ENCODE measurements around the gene HIPK2.
A peak's percentile ranks its signal among the peaks of the same experiment; 100 is the strongest.

The HIPK2 gene

GRCh38 chr7:139777948-139778841, at the start of gene HIPK2:
TSS of gene HIPK2 (minus strand) at chr7:139777998. CDS start at chr7:139777623, 375 bp downstream.
- Mint-ChIP-seq H3K36me3 (ENCODE audit: low read depth) (peaks cover 16% of the 10 kb centered on the region), H3K27ac (peak within 1 kb of the TSS; percentile 92), H3K27me3 (peaks cover 28% of the 10 kb centered on the region), H3K4me1 (ENCODE audit: low read depth) (peaks cover 36% of the 10 kb centered on the region), H3K4me3 (peak within 1 kb of the TSS; percentile 97), H3K9me3 (no peaks in the 10 kb centered on the region)
- intact Hi-C loops (cut with micrococcal nuclease) = loop anchor here (2.0 to 10.0 kb wide), 5 partner anchors 49 to 567 kb away; partner anchors contain the start of gene TBXAS1

- intact Hi-C loops (cut with micrococcal nuclease) = loop anchor here (5.0 kb wide), 1 partner anchor 50 kb away; the partner anchor contains the start of gene HIPK2
- peaks cover 8% of the 10 kb centered on the region for H3K27me3 Mint-ChIP-seq
- H3K4me3 Mint-ChIP-seq = no peak overlapping the region
- no peak overlapping the region for H3K27ac Mint-ChIP-seq
- peaks cover 25% of the 10 kb centered on the region for H3K36me3 Mint-ChIP-seq (ENCODE audit: low read depth)
- peaks cover 41% of the 10 kb centered on the region for H3K4me1 Mint-ChIP-seq (ENCODE audit: low read depth)
- H3K9me3 Mint-ChIP-seq = peaks cover 3% of the 10 kb centered on the region
These were observed 49.2 kb upstream of the HIPK2 start for GRCh38 chr7:139827042-139827441.

GRCh38 chr7:139825666-139826290, 48.0 kb upstream of the HIPK2 start:
- intact Hi-C loops (cut with micrococcal nuclease) = loop anchor here (5.0 kb wide), 1 partner anchor 48 kb away; the partner anchor contains the start of gene HIPK2

GRCh38 chr7:139823959-139824521, 46.2 kb upstream of the HIPK2 start:
- peaks cover 28% of the 10 kb centered on the region for H3K4me1 Mint-ChIP-seq (ENCODE audit: low read depth)
- H3K9me3 Mint-ChIP-seq = no peaks in the 10 kb centered on the region
- H3K27me3 Mint-ChIP-seq = peaks cover 8% of the 10 kb centered on the region
- no peak overlapping the region for H3K27ac Mint-ChIP-seq
- intact Hi-C loops (cut with micrococcal nuclease) = no loop called here
- H3K36me3 Mint-ChIP-seq (ENCODE audit: low read depth) = peaks cover under 1% of the 10 kb centered on the region
- no peak overlapping the region for H3K4me3 Mint-ChIP-seq

More at GRCh38 chr7:139825666-139826290, 48.0 kb upstream of the HIPK2 start:
- Mint-ChIP-seq H3K27me3 (peaks cover 8% of the 10 kb centered on the region), H3K27ac (peak overlapping the region; percentile 16), H3K9me3 (no peaks in the 10 kb centered on the region), H3K36me3 (ENCODE audit: low read depth) (peaks cover 13% of the 10 kb centered on the region), H3K4me1 (ENCODE audit: low read depth) (peaks cover 29% of the 10 kb centered on the region), H3K4me3 (no peak overlapping the region)

GRCh38 chr7:139822855-139823254, 45.1 kb upstream of the HIPK2 start:
- Mint-ChIP-seq H3K4me3 (no peak overlapping the region), H3K4me1 (ENCODE audit: low read depth) (peaks cover 19% of the 10 kb centered on the region), H3K36me3 (ENCODE audit: low read depth) (no peaks in the 10 kb centered on the region), H3K27me3 (peaks cover 8% of the 10 kb centered on the region), H3K27ac (no peak overlapping the region), H3K9me3 (no peaks in the 10 kb centered on the region)
- intact Hi-C loops (cut with micrococcal nuclease) = no loop called here

- H3K9me3 Mint-ChIP-seq = peaks cover 9% of the 10 kb centered on the region
- no peaks in the 10 kb centered on the region for H3K36me3 Mint-ChIP-seq (ENCODE audit: low read depth)
- H3K4me3 Mint-ChIP-seq = no peak overlapping the region
- intact Hi-C loops (cut with micrococcal nuclease) = no loop called here
- H3K27ac Mint-ChIP-seq = no peak overlapping the region
- H3K4me1 Mint-ChIP-seq (ENCODE audit: low read depth) = peaks cover 7% of the 10 kb centered on the region
- H3K27me3 Mint-ChIP-seq = peaks cover 11% of the 10 kb centered on the region
These were observed 43.7 kb upstream of the HIPK2 start for GRCh38 chr7:139821349-139822105.

- Mint-ChIP-seq H3K4me3 (no peak overlapping the region), H3K27ac (no peak overlapping the region), H3K9me3 (peaks cover 22% of the 10 kb centered on the region), H3K27me3 (peaks cover 10% of the 10 kb centered on the region), H3K36me3 (ENCODE audit: low read depth) (no peaks in the 10 kb centered on the region), H3K4me1 (ENCODE audit: low read depth) (no peaks in the 10 kb centered on the region)
- intact Hi-C loops (cut with micrococcal nuclease) = no loop called here
These were observed 42.3 kb upstream of the HIPK2 start for GRCh38 chr7:139820089-139820488.

- Mint-ChIP-seq H3K4me3 (no peak overlapping the region), H3K36me3 (ENCODE audit: low read depth) (no peaks in the 10 kb centered on the region), H3K9me3 (peaks cover 22% of the 10 kb centered on the region), H3K27me3 (peaks cover 10% of the 10 kb centered on the region), H3K4me1 (ENCODE audit: low read depth) (no peaks in the 10 kb centered on the region), H3K27ac (no peak overlapping the region)
- intact Hi-C loops (cut with micrococcal nuclease) = loop anchor here (5.0 kb wide), 1 partner anchor 35 kb away; no protein-coding TSS in a partner anchor
These were observed 39.5 kb upstream of the HIPK2 start for GRCh38 chr7:139817249-139817648.

GRCh38 chr7:139813689-139814088, 35.9 kb upstream of the HIPK2 start:
- Mint-ChIP-seq H3K4me1 (ENCODE audit: low read depth) (no peaks in the 10 kb centered on the region), H3K4me3 (no peak overlapping the region), H3K9me3 (peaks cover 22% of the 10 kb centered on the region), H3K27ac (no peak overlapping the region), H3K36me3 (ENCODE audit: low read depth) (no peaks in the 10 kb centered on the region), H3K27me3 (peaks cover 11% of the 10 kb centered on the region)
- intact Hi-C loops (cut with micrococcal nuclease) = no loop called here

GRCh38 chr7:139813151-139813550, 35.4 kb upstream of the HIPK2 start:
- no peak overlapping the region for H3K27ac Mint-ChIP-seq
- H3K4me1 Mint-ChIP-seq (ENCODE audit: low read depth) = no peaks in the 10 kb centered on the region
- no peak overlapping the region for H3K4me3 Mint-ChIP-seq
- H3K9me3 Mint-ChIP-seq = peaks cover 22% of the 10 kb centered on the region
- H3K36me3 Mint-ChIP-seq (ENCODE audit: low read depth) = no peaks in the 10 kb centered on the region
- H3K27me3 Mint-ChIP-seq = peaks cover 11% of the 10 kb centered on the region
- intact Hi-C loops (cut with micrococcal nuclease) = no loop called here

GRCh38 chr7:139811066-139811465, 33.3 kb upstream of the HIPK2 start:
- peaks cover 8% of the 10 kb centered on the region for H3K9me3 Mint-ChIP-seq

GRCh38 chr7:139808846-139809442, 31.1 kb upstream of the HIPK2 start:
- peaks cover 6% of the 10 kb centered on the region for H3K4me1 Mint-ChIP-seq (ENCODE audit: low read depth)
- peaks cover 11% of the 10 kb centered on the region for H3K27me3 Mint-ChIP-seq
- no peak overlapping the region for H3K27ac Mint-ChIP-seq
- H3K9me3 Mint-ChIP-seq = no peaks in the 10 kb centered on the region
- intact Hi-C loops (cut with micrococcal nuclease) = no loop called here
- H3K36me3 Mint-ChIP-seq (ENCODE audit: low read depth) = no peaks in the 10 kb centered on the region
- H3K4me3 Mint-ChIP-seq = no peak overlapping the region

More at GRCh38 chr7:139811066-139811465, 33.3 kb upstream of the HIPK2 start:
- intact Hi-C loops (cut with micrococcal nuclease) = no loop called here
- Mint-ChIP-seq H3K27me3 (peaks cover 11% of the 10 kb centered on the region), H3K4me3 (no peak overlapping the region), H3K36me3 (ENCODE audit: low read depth) (no peaks in the 10 kb centered on the region), H3K27ac (no peak overlapping the region), H3K4me1 (ENCODE audit: low read depth) (peaks cover 6% of the 10 kb centered on the region)

GRCh38 chr7:139808427-139808826, 30.6 kb upstream of the HIPK2 start:
- Mint-ChIP-seq H3K4me1 (ENCODE audit: low read depth) (peaks cover 10% of the 10 kb centered on the region), H3K27me3 (peaks cover 11% of the 10 kb centered on the region), H3K36me3 (ENCODE audit: low read depth) (no peaks in the 10 kb centered on the region), H3K27ac (no peak overlapping the region), H3K4me3 (no peak overlapping the region), H3K9me3 (no peaks in the 10 kb centered on the region)
- intact Hi-C loops (cut with micrococcal nuclease) = no loop called here
